Measurements from ENCODE around the gene TDRD9. TPM values are rescaled to one million over a fixed set of nuclear protein-coding genes. Genes with fewer than 3 reads are reported as not detected.
A peak's percentile ranks its signal among the peaks of the same experiment; 100 is the strongest.

TDRD9 gene
- total RNA-seq, 5 donors from 2014 or later (not counting 1 experiment from before 2014, with no cell fraction given), result 0.43 to 1.3 (median 0.56) TPM

GRCh38 chr14:104001003-104001402 lies 72.7 kb downstream of the TDRD9 start:
- no peak overlapping the region for H3K4me3 Mint-ChIP-seq
- Histone ChIP-seq H3K9me3 (no peaks in the 10 kb centered on the region), H3K27ac (ENCODE audit: low read length) (no peak overlapping the region), H3K27me3 (replicated peaks in 1 of 2; ENCODE audit: control insufficient read depth in 2 of 2, extremely low read depth in 1 of 2, insufficient read depth in 2 of 2, low read length in 1 of 2) (peaks cover 0 to 23% of the 10 kb centered on the region in 2 experiments), H3K36me3 (ENCODE audit: control insufficient read depth in 2 of 2, extremely low read depth in 1 of 2, insufficient read depth in 1 of 2, low read length in 1 of 2) (no peaks in the 10 kb centered on the region), H3K4me3 (ENCODE audit: control insufficient read depth in 1 of 2, extremely low read depth in 1 of 2, low read length in 1 of 2) (no peak overlapping the region), H3K4me1 (ENCODE audit: control insufficient read depth in 1 of 2, extremely low read depth in 1 of 2, insufficient read depth in 2 of 2, low read length in 2 of 2) (no peaks in the 10 kb centered on the region)
- H3K27me3 Mint-ChIP-seq, result peaks cover 11 to 14% of the 10 kb centered on the region in 2 donors
- H3K9me3 Mint-ChIP-seq, result no peaks in the 10 kb centered on the region
- ChIA-PET CTCF (interaction anchor here in 1 of 2 donors (0.6 kb wide), 1 partner anchor 98 kb away, joined by 3 read pairs; no protein-coding TSS in a partner anchor), POLR2A (no interaction called here)
- H3K36me3 Mint-ChIP-seq, result no peaks in the 10 kb centered on the region
- peak in 15 of 35 experiments; percentile 3 to 33 (median 13) for DNase-seq
- no CpG with 5 or more reads among the region's 4 CpGs for WGBS (ENCODE audit: insufficient coverage)
- H3K4me1 Mint-ChIP-seq, result no peaks in the 10 kb centered on the region
- peak in 1 of 4 experiments; percentile 59 for ATAC-seq (replicated peaks in 1 of 4)
- no peak overlapping the region for H3K27ac Mint-ChIP-seq

GRCh38 chr14:104003616-104004015 lies 75.4 kb downstream of the TDRD9 start:
- Mint-ChIP-seq H3K27ac (no peak overlapping the region), H3K4me1 (no peaks in the 10 kb centered on the region), H3K27me3 (peaks cover 9 to 20% of the 10 kb centered on the region in 2 donors), H3K4me3 (no peak overlapping the region), H3K36me3 (no peaks in the 10 kb centered on the region), H3K9me3 (no peaks in the 10 kb centered on the region)
- Histone ChIP-seq H3K4me3 (ENCODE audit: control insufficient read depth in 1 of 2, extremely low read depth in 1 of 2, low read length in 1 of 2) (no peak overlapping the region), H3K4me1 (ENCODE audit: control insufficient read depth in 1 of 2, extremely low read depth in 1 of 2, insufficient read depth in 2 of 2, low read length in 2 of 2) (no peaks in the 10 kb centered on the region), H3K36me3 (ENCODE audit: control insufficient read depth in 2 of 2, extremely low read depth in 1 of 2, insufficient read depth in 1 of 2, low read length in 1 of 2) (no peaks in the 10 kb centered on the region), H3K27ac (ENCODE audit: low read length) (no peak overlapping the region), H3K9me3 (no peaks in the 10 kb centered on the region), H3K27me3 (replicated peaks in 1 of 2; ENCODE audit: control insufficient read depth in 2 of 2, extremely low read depth in 1 of 2, insufficient read depth in 2 of 2, low read length in 1 of 2) (peaks cover 0 to 5% of the 10 kb centered on the region in 2 experiments)
- CTCF ChIA-PET, result no interaction called here
- DNase-seq, result no peak
- POLR2A ChIA-PET, result no interaction called here
- ATAC-seq (replicated peaks in 1 of 4), result no peak
- WGBS (ENCODE audit: insufficient coverage), result 85% methylated on average over 6 of the region's 6 CpGs

GRCh38 chr14:104004849-104005248 lies 76.6 kb downstream of the TDRD9 start:
- no peak for ATAC-seq (replicated peaks in 1 of 4)
- WGBS (ENCODE audit: insufficient coverage), result no CpG with 5 or more reads among the region's 1 CpG
- Histone ChIP-seq H3K36me3 (ENCODE audit: control insufficient read depth in 2 of 2, extremely low read depth in 1 of 2, insufficient read depth in 1 of 2, low read length in 1 of 2) (no peaks in the 10 kb centered on the region), H3K27me3 (replicated peaks in 1 of 2; ENCODE audit: control insufficient read depth in 2 of 2, extremely low read depth in 1 of 2, insufficient read depth in 2 of 2, low read length in 1 of 2) (peaks cover 0 to 6% of the 10 kb centered on the region in 2 experiments), H3K27ac (ENCODE audit: low read length) (no peak overlapping the region), H3K4me3 (ENCODE audit: control insufficient read depth in 1 of 2, extremely low read depth in 1 of 2, low read length in 1 of 2) (no peak overlapping the region), H3K9me3 (no peaks in the 10 kb centered on the region), H3K4me1 (ENCODE audit: control insufficient read depth in 1 of 2, extremely low read depth in 1 of 2, insufficient read depth in 2 of 2, low read length in 2 of 2) (no peaks in the 10 kb centered on the region)
- Mint-ChIP-seq H3K27ac (no peak overlapping the region), H3K27me3 (peaks cover 5 to 16% of the 10 kb centered on the region in 2 donors), H3K4me1 (no peaks in the 10 kb centered on the region), H3K9me3 (no peaks in the 10 kb centered on the region), H3K36me3 (no peaks in the 10 kb centered on the region), H3K4me3 (no peak overlapping the region)
- DNase-seq, result no peak
- ChIA-PET CTCF (no interaction called here), POLR2A (no interaction called here)

- Mint-ChIP-seq H3K4me3 (no peak overlapping the region), H3K4me1 (no peaks in the 10 kb centered on the region), H3K27me3 (peaks cover 5 to 16% of the 10 kb centered on the region in 2 donors), H3K9me3 (no peaks in the 10 kb centered on the region), H3K27ac (no peak overlapping the region), H3K36me3 (no peaks in the 10 kb centered on the region)
- H3K9me3 ChIP-seq, result no peaks in the 10 kb centered on the region
- DNase-seq (no peak), ATAC-seq (replicated peaks in 1 of 4) (no peak)
- no peaks in the 10 kb centered on the region for H3K4me1 ChIP-seq (ENCODE audit: control insufficient read depth in 1 of 2, extremely low read depth in 1 of 2, insufficient read depth in 2 of 2, low read length in 2 of 2)
- H3K27ac ChIP-seq (ENCODE audit: low read length), result no peak overlapping the region
- H3K27me3 ChIP-seq (replicated peaks in 1 of 2; ENCODE audit: control insufficient read depth in 2 of 2, extremely low read depth in 1 of 2, insufficient read depth in 2 of 2, low read length in 1 of 2), result peaks cover 0 to 4% of the 10 kb centered on the region in 2 experiments
- CTCF ChIA-PET, result no interaction called here
- POLR2A ChIA-PET, result no interaction called here
- WGBS (ENCODE audit: insufficient coverage), result 74% methylated on average over 5 of the region's 8 CpGs
- no peaks in the 10 kb centered on the region for H3K36me3 ChIP-seq (ENCODE audit: control insufficient read depth in 2 of 2, extremely low read depth in 1 of 2, insufficient read depth in 1 of 2, low read length in 1 of 2)
- H3K4me3 ChIP-seq (ENCODE audit: control insufficient read depth in 1 of 2, extremely low read depth in 1 of 2, low read length in 1 of 2), result no peak overlapping the region
These were observed 77.2 kb downstream of the TDRD9 start for GRCh38 chr14:104005489-104005888.

GRCh38 chr14:104007121-104007520 lies 78.9 kb downstream of the TDRD9 start:
- Histone ChIP-seq H3K4me1 (ENCODE audit: control insufficient read depth in 1 of 2, extremely low read depth in 1 of 2, insufficient read depth in 2 of 2, low read length in 2 of 2) (no peaks in the 10 kb centered on the region), H3K9me3 (no peaks in the 10 kb centered on the region), H3K27me3 (replicated peaks in 1 of 2; ENCODE audit: control insufficient read depth in 2 of 2, extremely low read depth in 1 of 2, insufficient read depth in 2 of 2, low read length in 1 of 2) (peaks cover 0 to 4% of the 10 kb centered on the region in 2 experiments), H3K4me3 (ENCODE audit: control insufficient read depth in 1 of 2, extremely low read depth in 1 of 2, low read length in 1 of 2) (no peak overlapping the region), H3K36me3 (ENCODE audit: control insufficient read depth in 2 of 2, extremely low read depth in 1 of 2, insufficient read depth in 1 of 2, low read length in 1 of 2) (no peaks in the 10 kb centered on the region), H3K27ac (ENCODE audit: low read length) (no peak overlapping the region)
- Mint-ChIP-seq H3K4me1 (no peaks in the 10 kb centered on the region), H3K27ac (no peak overlapping the region), H3K36me3 (no peaks in the 10 kb centered on the region), H3K27me3 (peaks cover 5 to 11% of the 10 kb centered on the region in 2 donors), H3K9me3 (no peaks in the 10 kb centered on the region), H3K4me3 (no peak overlapping the region)
- WGBS (ENCODE audit: insufficient coverage), result 88% methylated on average over 12 of the region's 12 CpGs
- ATAC-seq (replicated peaks in 1 of 4) (no peak), DNase-seq (no peak)
- ChIA-PET CTCF (no interaction called here), POLR2A (no interaction called here)

GRCh38 chr14:104009297-104009696 lies 81.0 kb downstream of the TDRD9 start:
- no peak for DNase-seq
- Mint-ChIP-seq H3K9me3 (no peaks in the 10 kb centered on the region), H3K4me1 (no peaks in the 10 kb centered on the region), H3K36me3 (no peaks in the 10 kb centered on the region), H3K4me3 (no peak overlapping the region), H3K27ac (no peak overlapping the region), H3K27me3 (peaks cover 5 to 12% of the 10 kb centered on the region in 2 donors)
- no peaks in the 10 kb centered on the region for H3K36me3 ChIP-seq (ENCODE audit: control insufficient read depth in 2 of 2, extremely low read depth in 1 of 2, insufficient read depth in 1 of 2, low read length in 1 of 2)
- ATAC-seq (replicated peaks in 1 of 4), result no peak
- H3K27me3 ChIP-seq (replicated peaks in 1 of 2; ENCODE audit: control insufficient read depth in 2 of 2, extremely low read depth in 1 of 2, insufficient read depth in 2 of 2, low read length in 1 of 2), result peaks cover 0 to 7% of the 10 kb centered on the region in 2 experiments
- H3K27ac ChIP-seq (ENCODE audit: low read length), result no peak overlapping the region
- no CpG with 5 or more reads among the region's 1 CpG for WGBS (ENCODE audit: insufficient coverage)
- no peaks in the 10 kb centered on the region for H3K9me3 ChIP-seq
- ChIA-PET POLR2A (interaction anchor here in 1 of 2 donors (0.6 kb wide), 2 partner anchors 89 to 169 kb away, joined by 3 to 11 read pairs; no protein-coding TSS in a partner anchor), CTCF (interaction anchor here (0.6 kb wide), 2 partner anchors 68 to 106 kb away, joined by 3 to 4 read pairs; no protein-coding TSS in a partner anchor)
- H3K4me1 ChIP-seq (ENCODE audit: control insufficient read depth in 1 of 2, extremely low read depth in 1 of 2, insufficient read depth in 2 of 2, low read length in 2 of 2), result no peaks in the 10 kb centered on the region
- no peak overlapping the region for H3K4me3 ChIP-seq (ENCODE audit: control insufficient read depth in 1 of 2, extremely low read depth in 1 of 2, low read length in 1 of 2)

Data from T-cell (primary cell).